ENCODE results near the gene CAV3.

DNA sequence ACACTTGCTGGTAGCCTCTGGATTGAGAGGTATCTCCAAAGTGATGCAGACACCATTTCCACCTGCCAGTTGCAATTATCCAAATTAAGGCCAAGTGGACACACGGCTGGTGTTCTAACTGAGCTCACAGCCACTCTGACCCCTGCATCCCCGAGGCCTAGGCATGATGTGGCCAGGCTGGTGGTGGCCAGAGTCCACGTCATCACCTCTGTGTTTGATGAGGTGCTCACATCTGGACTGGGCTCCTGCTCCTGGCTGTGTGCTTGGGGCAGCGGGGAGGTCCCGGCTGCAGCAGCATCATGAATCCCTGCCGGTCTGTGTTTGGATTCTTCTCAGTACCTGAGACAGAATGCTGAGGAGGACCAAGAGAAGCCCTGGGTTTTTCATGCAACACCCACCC, 30.9 kb downstream of the CAV3 start:
- TF ChIP-seq SETDB1 (IDR thresholded peaks at IDR 0.05; ENCODE audit: insufficient read length, low read length): no peak
- no peak for TF ChIP-seq ZBTB8A (tag by site-specific recombination; IDR thresholded peaks at IDR 0.05)
- TF ChIP-seq, protein P1, sequence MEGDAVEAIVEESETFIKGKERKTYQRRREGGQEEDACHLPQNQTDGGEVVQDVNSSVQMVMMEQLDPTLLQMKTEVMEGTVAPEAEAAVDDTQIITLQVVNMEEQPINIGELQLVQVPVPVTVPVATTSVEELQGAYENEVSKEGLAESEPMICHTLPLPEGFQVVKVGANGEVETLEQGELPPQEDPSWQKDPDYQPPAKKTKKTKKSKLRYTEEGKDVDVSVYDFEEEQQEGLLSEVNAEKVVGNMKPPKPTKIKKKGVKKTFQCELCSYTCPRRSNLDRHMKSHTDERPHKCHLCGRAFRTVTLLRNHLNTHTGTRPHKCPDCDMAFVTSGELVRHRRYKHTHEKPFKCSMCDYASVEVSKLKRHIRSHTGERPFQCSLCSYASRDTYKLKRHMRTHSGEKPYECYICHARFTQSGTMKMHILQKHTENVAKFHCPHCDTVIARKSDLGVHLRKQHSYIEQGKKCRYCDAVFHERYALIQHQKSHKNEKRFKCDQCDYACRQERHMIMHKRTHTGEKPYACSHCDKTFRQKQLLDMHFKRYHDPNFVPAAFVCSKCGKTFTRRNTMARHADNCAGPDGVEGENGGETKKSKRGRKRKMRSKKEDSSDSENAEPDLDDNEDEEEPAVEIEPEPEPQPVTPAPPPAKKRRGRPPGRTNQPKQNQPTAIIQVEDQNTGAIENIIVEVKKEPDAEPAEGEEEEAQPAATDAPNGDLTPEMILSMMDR (tag by site-specific recombination; IDR thresholded peaks at IDR 0.05): no peak
- TF ChIP-seq ZNF558 (tag by site-specific recombination; IDR thresholded peaks at IDR 0.05): no peak
- TF ChIP-seq, protein P2, sequence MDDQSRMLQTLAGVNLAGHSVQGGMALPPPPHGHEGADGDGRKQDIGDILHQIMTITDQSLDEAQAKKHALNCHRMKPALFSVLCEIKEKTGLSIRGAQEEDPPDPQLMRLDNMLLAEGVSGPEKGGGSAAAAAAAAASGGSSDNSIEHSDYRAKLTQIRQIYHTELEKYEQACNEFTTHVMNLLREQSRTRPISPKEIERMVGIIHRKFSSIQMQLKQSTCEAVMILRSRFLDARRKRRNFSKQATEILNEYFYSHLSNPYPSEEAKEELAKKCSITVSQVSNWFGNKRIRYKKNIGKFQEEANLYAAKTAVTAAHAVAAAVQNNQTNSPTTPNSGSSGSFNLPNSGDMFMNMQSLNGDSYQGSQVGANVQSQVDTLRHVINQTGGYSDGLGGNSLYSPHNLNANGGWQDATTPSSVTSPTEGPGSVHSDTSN (CRISPR knock-in tag; IDR thresholded peaks at IDR 0.05): no peak
- no peak for TF ChIP-seq PRDM1 (tag by site-specific recombination; IDR thresholded peaks at IDR 0.05)
- no peak for TF ChIP-seq ZBTB17 (tag by site-specific recombination; IDR thresholded peaks at IDR 0.05)
- TF ChIP-seq, protein P3, sequence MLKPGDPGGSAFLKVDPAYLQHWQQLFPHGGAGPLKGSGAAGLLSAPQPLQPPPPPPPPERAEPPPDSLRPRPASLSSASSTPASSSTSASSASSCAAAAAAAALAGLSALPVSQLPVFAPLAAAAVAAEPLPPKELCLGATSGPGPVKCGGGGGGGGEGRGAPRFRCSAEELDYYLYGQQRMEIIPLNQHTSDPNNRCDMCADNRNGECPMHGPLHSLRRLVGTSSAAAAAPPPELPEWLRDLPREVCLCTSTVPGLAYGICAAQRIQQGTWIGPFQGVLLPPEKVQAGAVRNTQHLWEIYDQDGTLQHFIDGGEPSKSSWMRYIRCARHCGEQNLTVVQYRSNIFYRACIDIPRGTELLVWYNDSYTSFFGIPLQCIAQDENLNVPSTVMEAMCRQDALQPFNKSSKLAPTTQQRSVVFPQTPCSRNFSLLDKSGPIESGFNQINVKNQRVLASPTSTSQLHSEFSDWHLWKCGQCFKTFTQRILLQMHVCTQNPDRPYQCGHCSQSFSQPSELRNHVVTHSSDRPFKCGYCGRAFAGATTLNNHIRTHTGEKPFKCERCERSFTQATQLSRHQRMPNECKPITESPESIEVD (tag by site-specific recombination; IDR thresholded peaks at IDR 0.05): no peak
- TF ChIP-seq ZNF777 (tag by site-specific recombination; IDR thresholded peaks at IDR 0.05; ENCODE audit: borderline replicate concordance): no peak
- TF ChIP-seq, protein P4, sequence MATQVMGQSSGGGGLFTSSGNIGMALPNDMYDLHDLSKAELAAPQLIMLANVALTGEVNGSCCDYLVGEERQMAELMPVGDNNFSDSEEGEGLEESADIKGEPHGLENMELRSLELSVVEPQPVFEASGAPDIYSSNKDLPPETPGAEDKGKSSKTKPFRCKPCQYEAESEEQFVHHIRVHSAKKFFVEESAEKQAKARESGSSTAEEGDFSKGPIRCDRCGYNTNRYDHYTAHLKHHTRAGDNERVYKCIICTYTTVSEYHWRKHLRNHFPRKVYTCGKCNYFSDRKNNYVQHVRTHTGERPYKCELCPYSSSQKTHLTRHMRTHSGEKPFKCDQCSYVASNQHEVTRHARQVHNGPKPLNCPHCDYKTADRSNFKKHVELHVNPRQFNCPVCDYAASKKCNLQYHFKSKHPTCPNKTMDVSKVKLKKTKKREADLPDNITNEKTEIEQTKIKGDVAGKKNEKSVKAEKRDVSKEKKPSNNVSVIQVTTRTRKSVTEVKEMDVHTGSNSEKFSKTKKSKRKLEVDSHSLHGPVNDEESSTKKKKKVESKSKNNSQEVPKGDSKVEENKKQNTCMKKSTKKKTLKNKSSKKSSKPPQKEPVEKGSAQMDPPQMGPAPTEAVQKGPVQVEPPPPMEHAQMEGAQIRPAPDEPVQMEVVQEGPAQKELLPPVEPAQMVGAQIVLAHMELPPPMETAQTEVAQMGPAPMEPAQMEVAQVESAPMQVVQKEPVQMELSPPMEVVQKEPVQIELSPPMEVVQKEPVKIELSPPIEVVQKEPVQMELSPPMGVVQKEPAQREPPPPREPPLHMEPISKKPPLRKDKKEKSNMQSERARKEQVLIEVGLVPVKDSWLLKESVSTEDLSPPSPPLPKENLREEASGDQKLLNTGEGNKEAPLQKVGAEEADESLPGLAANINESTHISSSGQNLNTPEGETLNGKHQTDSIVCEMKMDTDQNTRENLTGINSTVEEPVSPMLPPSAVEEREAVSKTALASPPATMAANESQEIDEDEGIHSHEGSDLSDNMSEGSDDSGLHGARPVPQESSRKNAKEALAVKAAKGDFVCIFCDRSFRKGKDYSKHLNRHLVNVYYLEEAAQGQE (tag by site-specific recombination; IDR thresholded peaks at IDR 0.05): no peak
- TF ChIP-seq, protein P5, sequence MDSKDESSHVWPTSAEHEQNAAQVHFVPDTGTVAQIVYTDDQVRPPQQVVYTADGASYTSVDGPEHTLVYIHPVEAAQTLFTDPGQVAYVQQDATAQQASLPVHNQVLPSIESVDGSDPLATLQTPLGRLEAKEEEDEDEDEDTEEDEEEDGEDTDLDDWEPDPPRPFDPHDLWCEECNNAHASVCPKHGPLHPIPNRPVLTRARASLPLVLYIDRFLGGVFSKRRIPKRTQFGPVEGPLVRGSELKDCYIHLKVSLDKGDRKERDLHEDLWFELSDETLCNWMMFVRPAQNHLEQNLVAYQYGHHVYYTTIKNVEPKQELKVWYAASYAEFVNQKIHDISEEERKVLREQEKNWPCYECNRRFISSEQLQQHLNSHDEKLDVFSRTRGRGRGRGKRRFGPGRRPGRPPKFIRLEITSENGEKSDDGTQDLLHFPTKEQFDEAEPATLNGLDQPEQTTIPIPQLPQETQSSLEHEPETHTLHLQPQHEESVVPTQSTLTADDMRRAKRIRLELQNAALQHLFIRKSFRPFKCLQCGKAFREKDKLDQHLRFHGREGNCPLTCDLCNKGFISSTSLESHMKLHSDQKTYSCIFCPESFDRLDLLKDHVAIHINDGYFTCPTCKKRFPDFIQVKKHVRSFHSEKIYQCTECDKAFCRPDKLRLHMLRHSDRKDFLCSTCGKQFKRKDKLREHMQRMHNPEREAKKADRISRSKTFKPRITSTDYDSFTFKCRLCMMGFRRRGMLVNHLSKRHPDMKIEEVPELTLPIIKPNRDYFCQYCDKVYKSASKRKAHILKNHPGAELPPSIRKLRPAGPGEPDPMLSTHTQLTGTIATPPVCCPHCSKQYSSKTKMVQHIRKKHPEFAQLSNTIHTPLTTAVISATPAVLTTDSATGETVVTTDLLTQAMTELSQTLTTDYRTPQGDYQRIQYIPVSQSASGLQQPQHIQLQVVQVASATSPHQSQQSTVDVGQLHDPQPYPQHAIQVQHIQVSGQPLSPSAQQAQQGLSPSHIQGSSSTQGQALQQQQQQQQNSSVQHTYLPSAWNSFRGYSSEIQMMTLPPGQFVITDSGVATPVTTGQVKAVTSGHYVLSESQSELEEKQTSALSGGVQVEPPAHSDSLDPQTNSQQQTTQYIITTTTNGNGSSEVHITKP (tag by site-specific recombination; IDR thresholded peaks at IDR 0.05): no peak
- TF ChIP-seq ZNF266 (tag by site-specific recombination; IDR thresholded peaks at IDR 0.05; ENCODE audit: low read depth): no peak
- no peak for TF ChIP-seq ZNF184 (tag by site-specific recombination; IDR thresholded peaks at IDR 0.05)
- no peak for TF ChIP-seq SP2 (tag by site-specific recombination; IDR thresholded peaks at IDR 0.05)
